H9 (cell line): ENCODE results near the gene SLC35G1. TPM values are rescaled to one million over a fixed set of nuclear protein-coding genes. Genes with fewer than 3 reads are reported as not detected.

Experiments
- DNase-seq: peaks from one replicate; pipeline ENCODE4 v3.0.0-alpha.2; 2017
- H2AFZ ChIP-seq: one replicate; pipeline ENCODE4 v1.6.1; 2013; ENCODE audit warnings: mild to moderate bottlenecking, low read length, control low read depth, moderate library complexity
- H2AK5ac ChIP-seq: 2 replicates; pipeline ENCODE4 v1.6.1; 2013; ENCODE audit warnings: low read length, control low read depth, mixed read lengths; ENCODE audit not compliant: insufficient read length
- H2BK120ac ChIP-seq: one replicate; pipeline ENCODE4 v1.6.1; 2013; ENCODE audit warnings: low read depth, mild to moderate bottlenecking, low read length, control low read depth, inconsistent platforms; ENCODE audit not compliant: poor library complexity, severe bottlenecking
- H2BK12ac ChIP-seq: 2 replicates; pipeline ENCODE4 v1.6.1; 2013; ENCODE audit warnings: low read length, control low read depth, mixed read lengths, low read depth; ENCODE audit not compliant: insufficient read length
- H2BK15ac ChIP-seq: 2 replicates; pipeline ENCODE4 v1.6.1; 2013; ENCODE audit warnings: low read depth, low read length, control low read depth
- H2BK20ac ChIP-seq: one replicate; pipeline ENCODE4 v1.6.1; 2013; ENCODE audit warnings: low read depth, mild to moderate bottlenecking, low read length, control low read depth, inconsistent platforms; ENCODE audit not compliant: poor library complexity, severe bottlenecking
- H2BK5ac ChIP-seq: 2 replicates; pipeline ENCODE4 v1.6.1; 2013; ENCODE audit warnings: low read length, control low read depth, mixed read lengths; ENCODE audit not compliant: insufficient read length
- H3K14ac ChIP-seq: 2 replicates; pipeline ENCODE4 v1.6.1; 2013; ENCODE audit warnings: low read length, control low read depth; ENCODE audit not compliant: insufficient read depth
- H3K18ac ChIP-seq: 2 replicates; pipeline ENCODE4 v1.6.1; 2013; ENCODE audit warnings: low read depth, mild to moderate bottlenecking, mixed read lengths, low read length, control low read depth; ENCODE audit not compliant: insufficient read length
- H3K23ac ChIP-seq: 2 replicates; pipeline ENCODE4 v1.6.1; 2013; ENCODE audit warnings: low read length, control low read depth, mixed read lengths, low read depth; ENCODE audit not compliant: insufficient read length
- H3K23me2 ChIP-seq: 2 replicates; pipeline ENCODE4 v1.6.1; 2013; ENCODE audit warnings: low read depth, mild to moderate bottlenecking, mixed read lengths, low read length, control low read depth; ENCODE audit not compliant: insufficient read length, poor library complexity, severe bottlenecking
- H3K27ac ChIP-seq: 2 replicates; pipeline ENCODE4 v1.5.1; 2013; ENCODE audit warnings: low read length, control low read depth, mixed read lengths, low read depth; ENCODE audit not compliant: insufficient read length
- H3K27me3 ChIP-seq: 2 replicates; pipeline ENCODE4 v1.6.1; 2013; ENCODE audit warnings: low read length, control low read depth, inconsistent platforms; ENCODE audit not compliant: insufficient read depth
- H3K4ac ChIP-seq: 2 replicates; pipeline ENCODE4 v1.6.1; 2013; ENCODE audit warnings: low read depth, mild to moderate bottlenecking, control low read depth, inconsistent platforms, low read length, moderate library complexity
- H3K4me1 ChIP-seq: 2 replicates; pipeline ENCODE4 v1.6.1; 2013; ENCODE audit warnings: low read length, control low read depth, inconsistent platforms; ENCODE audit not compliant: insufficient read depth
- H3K4me2 ChIP-seq: 2 replicates; pipeline ENCODE4 v1.6.1; 2013; ENCODE audit warnings: low read length, control low read depth, mixed read lengths; ENCODE audit not compliant: insufficient read length, insufficient read depth
- H3K56ac ChIP-seq: 2 replicates; pipeline ENCODE4 v1.6.1; 2013; ENCODE audit warnings: low read depth, mild to moderate bottlenecking, mixed read lengths, low read length, control low read depth; ENCODE audit not compliant: insufficient read length
- H3K79me1 ChIP-seq: 2 replicates; pipeline ENCODE4 v1.6.1; 2013; ENCODE audit warnings: low read depth, mild to moderate bottlenecking, moderate library complexity, low read length, control low read depth, inconsistent platforms; ENCODE audit not compliant: insufficient read depth, poor library complexity, severe bottlenecking
- H3K79me2 ChIP-seq: 2 replicates; pipeline ENCODE4 v1.6.1; 2013; ENCODE audit warnings: low read length, control low read depth, inconsistent platforms; ENCODE audit not compliant: insufficient read depth
- H3K9ac ChIP-seq: 2 replicates; pipeline ENCODE4 v1.6.1; 2013; ENCODE audit warnings: low read length, control low read depth, mixed read lengths; ENCODE audit not compliant: insufficient read length; ENCODE audit errors: extremely low read depth
- H3K9me3 ChIP-seq: one replicate; pipeline ENCODE4 v1.6.1; 2013; ENCODE audit warnings: low read depth, low read length, inconsistent platforms; ENCODE audit not compliant: control insufficient read depth
- H3T11ph ChIP-seq: one replicate; pipeline ENCODE4 v1.6.1; 2013; ENCODE audit warnings: mild to moderate bottlenecking, low read length, control low read depth, inconsistent platforms
- H4K20me1 ChIP-seq: one replicate; pipeline ENCODE4 v1.6.1; 2013; ENCODE audit not compliant: control insufficient read depth, insufficient read length, insufficient read depth
- H4K5ac ChIP-seq: 2 replicates; pipeline ENCODE4 v1.6.1; 2013; ENCODE audit warnings: low read depth, mild to moderate bottlenecking, mixed read lengths, low read length, control low read depth; ENCODE audit not compliant: insufficient read length
- H4K8ac ChIP-seq: replicated peaks from 2 replicates; pipeline ENCODE4 v1.6.1; 2013; ENCODE audit warnings: low read length, control low read depth, mixed read lengths, low read depth; ENCODE audit not compliant: insufficient read length
- H4K91ac ChIP-seq: 2 replicates; pipeline ENCODE4 v1.6.1; 2013; ENCODE audit warnings: low read depth, mild to moderate bottlenecking, moderate library complexity, mixed read lengths, low read length, control low read depth; ENCODE audit not compliant: insufficient read length
- H3K27ac Mint-ChIP-seq, 3 experiments: 2 replicates in 2 of 3; 3 replicates in 1 of 3; pipeline ENCODE4 v1.8.0; 2020 to 2021; ENCODE audit warnings: mixed read lengths in 3 of 3, mild to moderate bottlenecking in 1 of 3, moderate library complexity in 1 of 3
- H3K27me3 Mint-ChIP-seq: 2 replicates; pipeline ENCODE4 v1.8.0; 2021; ENCODE audit warnings: low read depth, mild to moderate bottlenecking, moderate library complexity, mixed read lengths
- H3K36me3 Mint-ChIP-seq, 3 experiments: 2 replicates in 2 of 3; 3 replicates in 1 of 3; pipeline ENCODE4 v1.8.0; 2020 to 2021; ENCODE audit warnings: low read depth in 3 of 3, mixed read lengths in 3 of 3; ENCODE audit not compliant: insufficient read depth in 1 of 3
- H3K4me1 Mint-ChIP-seq, 2 experiments: 2 replicates each; pipeline ENCODE4 v1.8.0; 2020; ENCODE audit warnings: mixed read lengths in 2 of 2
- H3K4me3 Mint-ChIP-seq, 2 experiments: 2 replicates in 1 of 2; 3 replicates in 1 of 2; pipeline ENCODE4 v1.8.0; 2020 to 2021; ENCODE audit warnings: mild to moderate bottlenecking in 2 of 2, mixed read lengths in 2 of 2, moderate library complexity in 1 of 2
- H3K9me3 Mint-ChIP-seq, 2 experiments: 2 replicates in 1 of 2; 3 replicates in 1 of 2; pipeline ENCODE4 v1.8.0; 2020; ENCODE audit warnings: mild to moderate bottlenecking in 2 of 2, mixed read lengths in 2 of 2, moderate library complexity in 1 of 2
- CTCF ChIP-seq: fragments of 200-600 bp; sonication (generic); conservative IDR thresholded peaks from 3 replicates; pipeline ENCODE4 v1.8.0; 2021; ENCODE audit warnings: antibody characterized with exemption, mild to moderate bottlenecking
- WGBS: extraction: QIAGEN DNeasy Blood & Tissue Kit; methylation state at CpG from one replicate; pipeline ENCODE4 v1.1.7; 2013; ENCODE audit warnings: missing lambda C conversion rate, low lambda C conversion rate, mixed read lengths; ENCODE audit not compliant: insufficient read length; ENCODE audit errors: extremely low coverage; 5-methylcytosine and 5-hydroxymethylcytosine counted together
- total RNA-seq: library from RNA; stranded (reverse); gene quantifications from 2 replicates; pipeline ENCODE4 v1.2.1, GENCODE V29; 2021

The SLC35G1 gene
- total RNA-seq, 1 experiment from 2014 or later: 6.3 TPM

- Mint-ChIP-seq H3K4me1 (peaks cover 3 to 4% of the 10 kb centered on the region in 2 experiments; a peak in 3 of 4 replicates), H3K9me3 (no peaks in the 10 kb centered on the region), H3K27ac (no peak overlapping the region), H3K36me3 (peaks cover 0 to 5% (median 1%) of the 10 kb centered on the region in 3 experiments; a peak in 3 of 7 replicates), H3K27me3 (no peaks in the 10 kb centered on the region), H3K4me3 (no peak overlapping the region)
- Histone ChIP-seq H3K9me3 (no peaks in the 10 kb centered on the region), H3K23ac (no peak overlapping the region), H3K56ac (no peak overlapping the region), H3K4me2 (no peak overlapping the region), H2BK15ac (no peak overlapping the region), H4K5ac (no peak overlapping the region), H3K79me1 (no peaks in the 10 kb centered on the region), H2AK5ac (no peak overlapping the region), H3K79me2 (no peaks in the 10 kb centered on the region), H2BK5ac (no peak overlapping the region), H2BK20ac (no peak overlapping the region), H2AFZ (no peak overlapping the region), H4K8ac (no peak overlapping the region), H3K9ac (no peak overlapping the region), H2BK120ac (no peak overlapping the region), H3K23me2 (peaks cover 2% of the 10 kb centered on the region), H4K20me1 (no peaks in the 10 kb centered on the region), H3K18ac (no peak overlapping the region), H2BK12ac (no peak overlapping the region), H3K27ac (no peak overlapping the region), H3K14ac (no peak overlapping the region), H3K27me3 (no peaks in the 10 kb centered on the region), H4K91ac (no peak overlapping the region), H3K4ac (no peak overlapping the region), H3T11ph (no peak overlapping the region), H3K4me1 (no peaks in the 10 kb centered on the region)
- DNase-seq: no peak
- no CpG with 5 or more reads among the region's 2 CpGs for WGBS
- no peak for TF ChIP-seq CTCF
These were observed 9.3 kb downstream of the SLC35G1 start for GRCh38 chr10:93903051-93903450.
